GM20000 (cell line): ENCODE data around the gene FSCN2.

ENCODE experiments used
- DNase-seq: peaks from one replicate; pipeline ENCODE4 v3.0.0; 2012; ENCODE audit warnings: low spot score
- CTCF ChIP-seq: IDR thresholded peaks from 2 replicates; pipeline ENCODE4 v1.5.1; 2012; ENCODE audit warnings: mild to moderate bottlenecking, control low read depth; ENCODE audit errors: extremely low read depth, missing control alignments

FSCN2 gene

GRCh38 chr17:81527591-81528383 is at the start of gene FSCN2:
Gene FSCN2, plus strand, starts transcription at chr17:81528377. Its CDS starts 155 bp downstream, at chr17:81528532.
- no peak for DNase-seq

GRCh38 chr17:81479175-81480071 is 48.8 kb upstream of the FSCN2 start:
- TF ChIP-seq CTCF, result no peak
- no peak for DNase-seq

More at GRCh38 chr17:81527591-81528383, at the start of gene FSCN2:
- no peak for TF ChIP-seq CTCF

- no peak for TF ChIP-seq CTCF
- DNase-seq, result no peak
These were observed 47.8 kb upstream of the FSCN2 start for GRCh38 chr17:81480140-81481072.

GRCh38 chr17:81481073-81481799 is 46.9 kb upstream of the FSCN2 start:
- no peak for DNase-seq
- no peak for TF ChIP-seq CTCF

- TF ChIP-seq CTCF, result no peak
- DNase-seq, result no peak
These were observed 46.2 kb upstream of the FSCN2 start for GRCh38 chr17:81481815-81482505.

GRCh38 chr17:81482673-81483072 is 45.5 kb upstream of the FSCN2 start:
- TF ChIP-seq CTCF, result no peak
- no peak for DNase-seq
